Stimulated activated memory B cell treated with anti-CD40 and anti-IgM and Interleukin-4, amounts not matched to agents 10 μg/mL and 1 μg/mL and 100 μg/mL, for 72 hours (primary cell): ENCODE measurements around the gene FHIT.
A peak's percentile ranks its signal among the peaks of the same experiment; 100 is the strongest.

ENCODE experiments used
- ATAC-seq: fragments of 150-1000 bp; cut with Tn5 transposase; 2 replicates; pipeline ENCODE4 v1.10.0; 2021
- H3K27ac Mint-ChIP-seq: one replicate; pipeline ENCODE4 v1.8.0; 2022; ENCODE audit warnings: mild to moderate bottlenecking, mixed read lengths
- H3K27me3 Mint-ChIP-seq: one replicate; pipeline ENCODE4 v1.8.0; 2022; ENCODE audit warnings: mixed read lengths
- H3K36me3 Mint-ChIP-seq: one replicate; pipeline ENCODE4 v1.8.0; 2022; ENCODE audit warnings: mixed read lengths
- H3K4me1 Mint-ChIP-seq: one replicate; pipeline ENCODE4 v1.8.0; 2022; ENCODE audit warnings: mixed read lengths
- H3K4me3 Mint-ChIP-seq: one replicate; pipeline ENCODE4 v1.8.0; 2022; ENCODE audit warnings: mild to moderate bottlenecking, moderate library complexity, mixed read lengths
- H3K9me3 Mint-ChIP-seq: one replicate; pipeline ENCODE4 v1.8.0; 2022; ENCODE audit warnings: mixed read lengths

The FHIT gene

DNA sequence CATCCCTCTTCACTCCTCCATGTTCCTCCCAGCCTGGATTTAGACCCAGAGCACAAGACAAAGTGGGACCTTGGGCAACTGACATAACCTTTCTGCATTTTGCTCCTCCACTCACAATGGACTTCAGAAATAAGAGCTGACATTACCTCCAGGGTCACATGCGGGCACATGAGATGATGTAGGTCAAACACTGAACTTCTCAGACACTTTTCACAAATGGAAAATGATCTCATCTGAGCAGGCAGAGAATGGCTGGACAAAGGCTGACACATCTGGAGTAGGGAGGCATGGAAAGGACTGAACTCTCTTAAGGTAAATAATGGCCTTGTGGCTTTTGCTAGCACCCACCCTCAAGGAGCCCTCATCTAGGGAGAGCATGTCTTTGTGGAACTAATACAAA lies 1352.2 kb downstream of the FHIT start:
- ATAC-seq: no peak
- H3K36me3 Mint-ChIP-seq: no peaks in the 10 kb centered on the region
- H3K27ac Mint-ChIP-seq: no peak overlapping the region
- H3K4me3 Mint-ChIP-seq: no peak overlapping the region
- no peaks in the 10 kb centered on the region for H3K4me1 Mint-ChIP-seq
- peaks cover 4% of the 10 kb centered on the region for H3K27me3 Mint-ChIP-seq
- H3K9me3 Mint-ChIP-seq: peaks cover under 1% of the 10 kb centered on the region

DNA sequence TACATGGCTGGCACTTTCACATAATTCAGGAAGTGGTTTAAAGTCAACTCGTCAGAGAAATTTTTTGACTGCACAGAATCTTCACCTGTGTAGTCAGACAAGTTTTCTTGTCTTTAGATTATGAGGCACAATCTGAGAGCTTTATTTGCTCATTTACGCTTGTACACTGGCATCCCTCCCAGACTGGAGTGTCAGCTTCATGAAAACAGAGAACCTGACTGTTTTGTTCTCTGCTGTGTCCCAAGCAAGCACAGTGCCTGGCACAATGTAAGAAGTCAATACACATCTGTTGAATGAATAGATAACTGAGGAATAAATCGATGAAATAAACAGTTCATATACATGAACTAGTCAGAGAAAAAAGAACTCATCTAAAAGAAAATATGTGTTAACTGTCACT lies 1355.3 kb downstream of the FHIT start:
- no peaks in the 10 kb centered on the region for H3K4me1 Mint-ChIP-seq

DNA sequence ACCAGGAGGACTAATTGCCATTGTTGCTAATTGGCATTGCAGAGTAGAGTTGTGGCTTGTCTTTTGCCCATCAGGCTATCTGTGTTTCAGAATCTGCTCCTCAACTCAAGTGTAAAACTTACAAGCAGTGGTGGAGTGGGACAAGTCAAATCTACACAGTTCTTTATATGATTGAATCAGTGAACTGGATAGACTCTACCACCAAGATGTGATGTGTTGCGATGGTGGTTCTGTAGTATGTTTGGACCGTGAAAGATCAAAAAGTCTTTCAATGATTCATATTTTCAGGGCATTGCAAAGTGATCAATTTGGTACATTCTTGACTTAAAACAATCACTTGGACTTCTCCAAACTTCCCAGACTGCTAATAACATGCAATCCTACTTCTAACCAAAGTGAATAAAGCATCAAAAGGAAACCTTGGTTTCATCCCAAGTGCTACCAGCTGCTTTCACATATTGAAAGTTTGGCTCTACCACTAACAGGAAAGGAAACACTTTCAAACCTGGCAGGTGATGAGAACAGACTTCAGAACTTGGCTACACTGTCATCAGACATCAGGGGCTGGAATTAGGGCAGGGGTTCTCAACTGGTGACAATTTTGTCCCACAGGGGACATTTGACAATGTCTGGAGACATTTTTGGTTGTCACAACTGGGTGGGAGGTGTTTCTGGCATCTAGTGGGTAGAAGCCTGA lies 1356.7 kb downstream of the FHIT start:
- ATAC-seq: no peak
- Mint-ChIP-seq H3K4me1 (no peaks in the 10 kb centered on the region), H3K36me3 (no peaks in the 10 kb centered on the region), H3K27ac (no peak overlapping the region), H3K4me3 (no peak overlapping the region), H3K9me3 (no peaks in the 10 kb centered on the region), H3K27me3 (no peaks in the 10 kb centered on the region)

More for the DNA sequence above, 1355.3 kb downstream of the FHIT start:
- no peaks in the 10 kb centered on the region for H3K27me3 Mint-ChIP-seq
- no peak overlapping the region for H3K27ac Mint-ChIP-seq
- no peak for ATAC-seq
- H3K36me3 Mint-ChIP-seq: no peaks in the 10 kb centered on the region
- H3K9me3 Mint-ChIP-seq: no peaks in the 10 kb centered on the region
- H3K4me3 Mint-ChIP-seq: no peak overlapping the region

DNA sequence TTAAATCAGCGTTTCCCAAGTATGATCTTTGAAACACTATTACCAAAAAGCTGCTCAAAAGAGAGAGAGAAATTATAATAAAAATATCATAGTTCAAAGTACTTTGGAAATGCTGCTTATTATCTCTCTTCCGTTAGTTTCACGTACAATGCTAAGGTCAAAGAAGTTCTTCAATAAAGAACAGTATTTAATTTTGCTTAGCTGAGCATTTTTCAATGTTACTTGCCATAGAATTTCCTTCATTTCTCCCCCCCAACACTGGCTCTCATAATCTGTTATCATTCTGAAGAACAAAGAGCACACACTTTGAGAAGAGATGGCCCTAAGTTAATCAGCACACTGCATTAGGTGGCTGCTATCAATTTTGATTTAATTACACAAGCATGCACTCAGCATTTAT lies 1360.6 kb downstream of the FHIT start:
- no peak overlapping the region for H3K27ac Mint-ChIP-seq
- H3K4me3 Mint-ChIP-seq: no peak overlapping the region
- ATAC-seq: no peak
- no peaks in the 10 kb centered on the region for H3K4me1 Mint-ChIP-seq
- H3K36me3 Mint-ChIP-seq: no peaks in the 10 kb centered on the region
- H3K9me3 Mint-ChIP-seq: no peaks in the 10 kb centered on the region
- no peaks in the 10 kb centered on the region for H3K27me3 Mint-ChIP-seq

DNA sequence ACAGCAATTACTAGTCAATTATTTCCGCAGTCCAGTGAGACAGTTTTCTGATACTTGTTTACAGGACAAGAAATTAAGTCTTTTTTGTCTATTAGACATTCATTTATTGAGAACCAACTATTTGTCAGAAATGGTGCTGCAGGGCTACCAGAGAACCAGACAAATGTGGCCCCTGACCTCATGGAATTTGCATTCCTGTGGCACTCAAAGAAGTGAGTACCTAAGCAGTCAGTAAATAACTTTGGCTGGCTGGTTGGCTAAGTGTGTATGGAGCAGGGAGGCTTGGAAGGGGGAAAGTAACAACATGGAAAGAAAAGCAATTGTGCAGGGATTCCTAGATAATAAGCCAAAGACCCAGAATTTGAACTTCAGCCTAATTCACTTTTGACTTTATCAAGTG lies 1364.5 kb downstream of the FHIT start:
- Mint-ChIP-seq H3K27ac (no peak overlapping the region), H3K4me3 (no peak overlapping the region), H3K9me3 (no peaks in the 10 kb centered on the region), H3K27me3 (no peaks in the 10 kb centered on the region), H3K4me1 (peaks cover 7% of the 10 kb centered on the region), H3K36me3 (no peaks in the 10 kb centered on the region)
- ATAC-seq: no peak

DNA sequence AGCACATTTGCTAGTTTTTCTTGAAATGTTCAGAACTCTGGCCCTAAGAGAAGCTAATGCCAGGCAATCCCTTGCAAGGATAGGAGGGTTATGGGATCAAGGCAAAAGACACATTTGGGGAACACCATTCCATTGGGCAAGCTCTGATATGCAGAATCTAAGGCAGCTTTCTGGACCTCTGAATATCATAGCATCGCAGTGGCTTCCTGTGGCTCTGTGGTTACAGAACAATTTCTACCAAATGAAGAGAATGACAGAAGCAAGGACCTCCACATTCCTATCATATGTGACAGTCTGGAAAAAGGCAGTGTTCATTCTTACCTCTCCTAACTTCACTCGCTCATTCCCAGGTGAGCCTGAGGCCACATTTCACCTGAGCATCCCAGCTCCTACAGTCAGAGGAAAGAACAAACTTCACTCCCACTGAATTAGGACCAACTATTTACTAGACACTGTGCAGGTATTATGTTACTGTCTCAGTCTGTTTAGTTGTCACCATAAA lies 1365.3 kb downstream of the FHIT start:
- no peak for ATAC-seq
- H3K9me3 Mint-ChIP-seq: no peaks in the 10 kb centered on the region

DNA sequence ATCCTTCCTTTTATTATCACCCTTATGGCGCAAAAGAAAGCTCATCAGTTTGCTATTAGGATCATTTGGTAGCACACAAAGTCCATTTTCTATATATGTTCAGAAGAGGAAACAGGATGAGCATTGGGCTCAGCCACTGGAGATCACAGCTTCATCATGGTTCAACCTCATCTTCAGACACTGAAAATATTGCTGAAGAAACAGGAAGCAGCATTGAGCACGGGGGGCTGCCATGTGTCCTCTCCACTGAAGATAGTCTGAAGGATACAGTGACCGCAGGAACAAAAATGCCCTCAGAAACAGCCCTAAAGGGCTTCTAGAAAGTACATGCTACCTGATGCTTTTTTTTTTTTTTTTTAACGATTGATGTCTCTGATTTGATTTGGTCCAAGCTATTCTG lies 1366.2 kb downstream of the FHIT start:
- Mint-ChIP-seq H3K9me3 (no peaks in the 10 kb centered on the region), H3K36me3 (no peaks in the 10 kb centered on the region), H3K4me3 (no peak overlapping the region), H3K27me3 (no peaks in the 10 kb centered on the region), H3K27ac (no peak overlapping the region), H3K4me1 (peaks cover 7% of the 10 kb centered on the region)
- ATAC-seq: no peak

More for the DNA sequence above, 1365.3 kb downstream of the FHIT start:
- Mint-ChIP-seq H3K4me3 (no peak overlapping the region), H3K36me3 (no peaks in the 10 kb centered on the region), H3K4me1 (peaks cover 7% of the 10 kb centered on the region), H3K27me3 (no peaks in the 10 kb centered on the region), H3K27ac (no peak overlapping the region)

DNA sequence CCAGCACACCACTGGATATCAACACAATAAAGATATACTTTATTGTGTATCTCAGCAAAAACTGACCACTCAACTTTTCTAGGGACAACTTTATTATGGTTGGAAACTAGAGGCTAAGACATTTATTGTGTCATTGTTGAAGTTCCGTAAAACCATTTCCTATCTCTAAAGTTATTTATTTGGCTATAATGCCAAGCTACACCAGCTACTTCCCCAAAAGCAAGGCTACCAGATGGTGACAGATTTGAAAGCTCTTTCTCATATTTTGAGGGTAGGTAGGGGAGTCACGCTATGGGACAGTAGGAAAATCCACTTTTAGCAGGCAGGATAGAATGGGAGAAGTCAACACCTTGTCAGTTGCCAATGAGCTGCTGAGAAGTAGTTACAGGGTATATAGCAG lies 1366.8 kb downstream of the FHIT start:
- H3K4me1 Mint-ChIP-seq: peaks cover 7% of the 10 kb centered on the region
- no peak for ATAC-seq
- no peaks in the 10 kb centered on the region for H3K9me3 Mint-ChIP-seq
- no peak overlapping the region for H3K27ac Mint-ChIP-seq
- H3K4me3 Mint-ChIP-seq: no peak overlapping the region
- no peaks in the 10 kb centered on the region for H3K27me3 Mint-ChIP-seq
- H3K36me3 Mint-ChIP-seq: no peaks in the 10 kb centered on the region

DNA sequence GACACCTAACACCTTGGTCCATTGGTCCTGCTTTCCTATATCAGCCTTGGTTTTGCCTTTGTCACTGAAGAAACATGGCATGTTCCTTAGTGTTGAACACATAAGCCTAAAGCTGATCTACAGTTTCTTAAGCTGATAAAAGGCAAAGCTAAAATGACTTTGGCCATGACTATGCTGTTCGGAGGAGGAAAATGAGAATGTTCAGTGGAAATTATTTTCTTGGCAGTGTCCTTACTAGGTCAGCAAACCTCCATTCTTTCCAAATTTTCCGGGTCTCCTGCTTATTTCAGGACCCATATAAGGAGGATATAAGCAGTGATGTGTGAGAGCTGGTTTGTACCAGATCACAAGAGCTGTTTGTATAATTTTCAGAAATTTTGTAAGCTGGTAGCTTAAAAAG lies 1368.5 kb downstream of the FHIT start:
- ATAC-seq: no peak
- H3K4me3 Mint-ChIP-seq: no peak overlapping the region
- H3K36me3 Mint-ChIP-seq: no peaks in the 10 kb centered on the region
- no peaks in the 10 kb centered on the region for H3K27me3 Mint-ChIP-seq
- H3K27ac Mint-ChIP-seq: no peak overlapping the region
- H3K4me1 Mint-ChIP-seq: peaks cover 7% of the 10 kb centered on the region
- no peaks in the 10 kb centered on the region for H3K9me3 Mint-ChIP-seq

DNA sequence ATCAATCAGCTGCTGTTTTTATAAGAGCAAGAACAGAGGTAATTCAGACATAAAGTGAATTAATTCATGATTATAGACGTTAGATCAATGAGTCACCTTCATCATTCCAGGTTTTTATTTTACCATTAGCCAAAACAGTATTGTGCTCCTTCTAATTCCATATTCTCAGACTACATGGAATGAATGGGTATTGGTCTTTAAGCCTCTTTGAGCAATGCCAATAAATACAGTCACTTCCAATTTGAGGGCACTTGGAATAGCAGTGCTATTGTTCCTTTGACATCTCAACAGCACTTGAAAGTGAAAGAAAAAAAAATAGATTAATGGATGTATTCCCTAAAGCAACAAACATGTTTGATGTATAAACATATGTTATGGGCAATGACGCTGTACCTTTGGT lies 1370.5 kb downstream of the FHIT start:
- no peak overlapping the region for H3K27ac Mint-ChIP-seq
- H3K4me1 Mint-ChIP-seq: peaks cover 15% of the 10 kb centered on the region
- no peaks in the 10 kb centered on the region for H3K36me3 Mint-ChIP-seq
- H3K27me3 Mint-ChIP-seq: no peaks in the 10 kb centered on the region
- no peak for ATAC-seq
- no peak overlapping the region for H3K4me3 Mint-ChIP-seq
- H3K9me3 Mint-ChIP-seq: no peaks in the 10 kb centered on the region

DNA sequence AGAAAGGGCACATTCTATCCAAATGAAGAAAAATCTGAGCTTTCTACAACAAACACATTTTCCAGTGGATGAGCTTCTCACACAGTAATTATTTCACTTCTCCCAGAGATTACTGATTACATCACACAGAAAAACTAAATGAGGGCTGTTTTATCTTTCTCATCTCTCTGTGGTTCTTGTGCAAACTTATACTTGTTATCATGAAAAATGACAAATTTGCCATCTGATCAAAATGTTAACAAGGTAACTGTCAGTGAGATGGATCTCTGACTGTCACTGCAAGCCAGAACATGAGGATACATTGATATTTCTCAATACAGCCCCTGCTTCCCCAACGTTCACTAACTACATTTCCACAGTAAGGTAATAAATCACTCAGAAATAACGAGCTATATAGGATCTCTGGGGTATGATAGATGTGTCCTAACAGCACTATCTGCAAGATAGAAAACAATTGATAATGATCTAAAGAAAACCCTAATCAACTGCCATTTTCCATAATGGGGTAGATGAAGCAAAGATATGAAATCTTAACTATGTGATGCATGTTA lies 1372.1 kb downstream of the FHIT start:
- ATAC-seq: no peak
- Mint-ChIP-seq H3K9me3 (no peaks in the 10 kb centered on the region), H3K27me3 (no peaks in the 10 kb centered on the region), H3K4me1 (peaks cover 10% of the 10 kb centered on the region), H3K27ac (no peak overlapping the region), H3K36me3 (no peaks in the 10 kb centered on the region), H3K4me3 (no peak overlapping the region)

DNA sequence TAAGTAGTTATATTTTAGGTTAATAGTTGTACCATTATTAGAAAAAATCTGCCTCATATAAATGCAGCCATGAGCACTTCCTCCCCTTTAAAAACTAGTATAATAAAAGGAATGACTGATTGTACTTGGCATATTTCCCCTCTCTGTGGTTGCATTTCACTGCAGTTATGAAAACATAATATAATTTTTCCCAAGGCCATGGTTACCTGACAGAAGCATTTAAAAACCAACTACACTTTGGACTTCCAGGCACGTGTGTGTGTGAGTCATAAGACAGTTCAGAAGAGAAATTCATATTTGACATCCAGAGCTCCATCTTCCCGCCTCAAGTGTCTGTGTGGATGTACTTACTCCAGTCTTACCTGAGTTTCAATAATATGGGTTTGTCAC lies 1373.2 kb downstream of the FHIT start:
- ATAC-seq: no peak
- Mint-ChIP-seq H3K9me3 (no peaks in the 10 kb centered on the region), H3K36me3 (peaks cover 3% of the 10 kb centered on the region), H3K4me3 (no peak overlapping the region), H3K27me3 (no peaks in the 10 kb centered on the region), H3K27ac (no peak overlapping the region), H3K4me1 (peaks cover 20% of the 10 kb centered on the region)

DNA sequence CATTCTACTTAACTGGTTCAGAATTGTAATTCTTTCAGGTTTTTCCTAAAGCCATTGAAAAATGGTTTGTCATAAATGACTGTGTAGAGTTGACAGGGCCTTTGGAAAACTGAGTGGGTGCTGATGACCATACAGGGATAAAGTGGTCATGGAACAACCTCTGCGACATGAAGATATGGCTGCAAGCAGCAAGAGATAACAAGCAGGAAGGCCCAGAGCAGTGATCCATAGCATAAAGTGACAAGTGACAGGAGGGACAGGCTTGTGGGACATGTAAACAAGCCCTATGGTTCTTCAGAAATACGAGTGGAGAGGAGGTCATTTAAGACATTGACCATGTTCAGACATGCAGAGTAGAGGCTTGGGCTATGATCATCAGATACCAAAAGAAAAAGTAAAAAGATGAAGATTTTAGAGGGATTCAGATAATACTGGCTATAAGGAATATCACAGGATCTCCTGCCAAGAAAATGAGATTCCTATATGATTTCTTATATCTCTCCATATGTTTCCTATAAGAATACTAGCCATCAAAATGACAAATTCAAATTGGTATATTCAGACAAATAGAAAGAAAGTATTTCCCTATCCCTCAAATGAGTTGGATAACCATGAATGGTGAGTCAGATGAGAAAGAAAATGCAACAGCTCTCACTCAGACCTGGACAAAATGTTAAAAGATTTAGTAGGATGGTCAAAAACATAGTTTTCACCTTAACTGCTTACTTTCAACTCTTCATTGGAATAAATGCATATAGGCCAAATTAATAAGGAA lies 1373.8 kb downstream of the FHIT start:
- H3K9me3 Mint-ChIP-seq: no peaks in the 10 kb centered on the region
- H3K4me1 Mint-ChIP-seq: peaks cover 24% of the 10 kb centered on the region
- no peaks in the 10 kb centered on the region for H3K27me3 Mint-ChIP-seq
- peaks cover 6% of the 10 kb centered on the region for H3K36me3 Mint-ChIP-seq
- no peak overlapping the region for H3K4me3 Mint-ChIP-seq
- H3K27ac Mint-ChIP-seq: no peak overlapping the region
- ATAC-seq: no peak

DNA sequence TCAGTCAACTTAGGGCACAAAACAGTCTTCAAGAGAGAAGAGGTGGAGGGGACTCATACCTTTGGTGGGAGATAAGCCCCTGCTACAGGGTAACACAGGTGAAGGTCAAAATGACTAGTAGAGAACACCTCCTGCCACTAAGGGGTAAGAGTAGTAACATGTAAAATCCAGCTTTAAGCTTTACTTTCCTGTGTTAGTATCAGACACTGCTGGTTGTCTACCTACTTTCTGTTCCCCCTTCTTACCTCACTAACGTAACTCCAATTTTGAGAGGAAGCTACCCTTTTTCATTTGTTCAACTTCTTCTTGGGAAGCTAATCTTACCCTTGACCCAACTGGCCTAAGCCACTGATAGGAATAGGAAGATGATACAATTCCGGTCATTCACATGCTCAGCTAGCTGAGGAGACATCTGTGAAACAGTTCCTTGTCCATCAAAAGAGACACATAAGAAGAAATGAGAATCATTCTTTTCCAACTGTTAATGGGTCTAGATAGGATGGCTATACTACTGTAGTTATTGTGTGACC lies 1374.7 kb downstream of the FHIT start:
- H3K27ac Mint-ChIP-seq: no peak overlapping the region
- H3K36me3 Mint-ChIP-seq: peaks cover 6% of the 10 kb centered on the region
- no peaks in the 10 kb centered on the region for H3K27me3 Mint-ChIP-seq
- H3K4me3 Mint-ChIP-seq: no peak overlapping the region
- H3K4me1 Mint-ChIP-seq: peaks cover 24% of the 10 kb centered on the region
- ATAC-seq: no peak
- H3K9me3 Mint-ChIP-seq: no peaks in the 10 kb centered on the region

DNA sequence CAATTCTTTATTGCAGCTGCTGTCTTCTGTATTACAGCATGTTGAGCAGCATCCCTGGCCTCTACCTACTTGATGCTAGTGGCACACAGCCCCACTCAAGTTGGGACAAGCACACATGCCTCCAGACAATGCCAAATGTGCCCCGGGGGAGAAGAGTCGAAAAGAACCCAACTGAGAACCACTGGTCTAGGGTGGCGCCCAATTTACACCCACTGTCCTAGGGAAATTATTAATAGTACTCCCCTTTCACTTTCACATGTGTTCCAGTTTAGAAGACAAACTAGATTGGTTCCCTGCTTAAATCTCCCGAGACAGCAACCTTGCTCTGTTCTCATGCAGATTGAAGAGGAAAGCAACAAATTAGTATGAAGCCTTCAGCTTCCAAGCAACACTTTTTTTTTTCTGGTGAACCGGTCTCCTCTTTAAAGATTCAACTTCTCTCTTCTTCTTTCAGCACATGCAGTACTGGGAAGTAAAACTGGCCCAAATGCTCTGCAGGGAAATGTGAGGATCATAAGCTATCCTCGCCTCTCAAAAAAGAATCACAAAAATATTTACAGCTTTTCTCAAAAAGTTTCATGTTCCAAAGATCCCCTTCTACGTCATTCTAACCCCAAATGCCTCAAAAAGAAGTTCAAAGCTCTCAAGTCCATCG lies 1377.5 kb downstream of the FHIT start:
- Mint-ChIP-seq H3K27ac (peak overlapping the region; percentile 46), H3K9me3 (no peaks in the 10 kb centered on the region), H3K36me3 (peaks cover 6% of the 10 kb centered on the region), H3K4me3 (peak overlapping the region; percentile 30), H3K4me1 (peaks cover 24% of the 10 kb centered on the region), H3K27me3 (peaks cover 8% of the 10 kb centered on the region)
- ATAC-seq: peak; percentile 80
